Activated CD4-positive, alpha-beta T cell treated with anti-CD3 and anti-CD28 coated beads for 48 hours (primary cell): Measurements from ENCODE around the gene SLC18A2.

Experiments
- DNase-seq: peaks from one replicate; pipeline ENCODE4 v3.0.0-alpha.2; 2020

The SLC18A2 gene

DNA sequence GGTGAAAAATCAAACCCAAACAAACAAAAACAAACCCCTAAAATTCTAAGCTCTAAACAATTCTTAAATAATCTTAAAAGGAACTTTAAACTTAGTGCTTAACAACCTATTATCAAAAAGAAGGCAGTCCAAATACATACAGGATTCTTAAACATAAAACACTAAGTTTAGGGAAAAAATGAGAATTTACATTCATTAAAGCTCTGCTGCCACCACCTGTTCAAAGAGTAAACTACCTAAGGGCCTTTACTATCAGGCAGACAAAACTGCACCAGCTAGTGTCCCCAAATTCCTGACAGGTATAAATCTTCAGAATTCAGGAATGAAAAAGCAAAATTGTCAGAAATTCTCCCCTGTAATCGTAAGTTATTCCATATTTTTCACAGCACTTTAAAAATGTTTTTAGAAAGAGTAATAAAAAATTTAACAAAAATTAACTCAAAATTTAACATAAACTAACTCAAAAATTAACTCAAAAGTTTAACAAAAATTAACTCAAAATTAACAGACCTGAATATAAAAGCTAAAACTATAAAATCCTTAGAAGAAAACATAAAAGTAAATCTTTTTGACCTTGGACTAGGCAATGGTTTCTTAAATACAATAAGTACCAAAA, 79.2 kb downstream of the SLC18A2 start:
- DNase-seq, result no peak

DNA sequence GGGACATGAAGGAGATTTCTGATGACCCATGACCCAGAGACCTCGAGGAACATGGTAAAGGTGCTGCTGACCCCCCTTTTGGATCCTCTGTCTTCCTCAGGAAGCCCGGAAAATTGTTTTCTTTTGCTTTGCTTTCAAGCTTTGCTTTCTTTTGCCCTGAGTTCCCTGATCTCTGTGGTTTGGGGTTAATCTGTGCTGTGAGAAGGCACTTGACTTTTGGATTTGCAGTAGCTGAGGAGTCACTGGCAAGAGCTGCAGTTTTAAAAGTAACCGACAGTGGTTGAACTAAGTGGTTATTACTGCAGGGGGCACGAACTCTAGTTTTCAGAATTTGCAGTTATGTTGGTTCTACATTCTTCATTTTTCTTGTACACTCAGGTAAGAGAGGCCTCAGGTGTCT, 81.3 kb downstream of the SLC18A2 start:
- DNase-seq, result no peak

DNA sequence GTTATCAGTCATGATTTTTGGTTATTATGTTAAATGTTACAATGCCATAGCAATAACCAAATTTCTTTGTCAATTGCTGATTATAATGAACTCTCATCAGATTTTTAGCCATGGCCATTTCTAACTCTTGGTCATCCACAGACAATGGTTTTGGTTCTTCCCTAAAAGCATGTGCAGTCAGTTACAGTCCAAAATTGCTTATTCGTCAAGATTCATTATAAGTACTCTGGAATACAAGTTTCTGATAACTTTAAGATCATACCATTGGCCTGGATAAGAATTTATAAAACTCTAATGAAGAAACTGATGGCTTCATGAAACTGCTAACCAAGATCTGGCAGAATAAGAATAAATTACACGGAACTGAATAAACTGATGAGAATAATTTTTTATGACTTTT, 83.5 kb downstream of the SLC18A2 start:
- no peak for DNase-seq

DNA sequence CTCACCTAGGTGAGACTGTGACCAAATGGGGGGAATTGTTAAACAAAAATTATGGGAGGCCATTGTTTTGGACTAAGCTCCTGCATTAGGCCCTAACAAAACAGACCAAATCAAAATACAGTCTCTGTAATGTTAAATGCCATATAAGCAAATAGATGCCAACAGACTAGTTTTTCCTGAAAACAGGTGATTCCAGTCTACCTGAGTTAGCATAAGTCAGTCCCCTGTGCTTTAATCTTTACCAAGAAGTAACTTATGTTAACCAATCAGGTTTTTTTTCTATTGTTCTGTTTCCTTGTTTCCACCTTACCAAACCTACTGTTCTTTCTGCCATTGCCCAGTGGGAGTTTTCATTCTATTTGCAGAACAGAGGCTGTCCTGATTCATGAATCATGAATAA, 86.3 kb downstream of the SLC18A2 start:
- no peak for DNase-seq
